T-helper 17 cell (primary cell): Measurements from ENCODE around the gene SPATA32. TPM values are rescaled to one million over a fixed set of nuclear protein-coding genes. Genes with fewer than 3 reads are reported as not detected.

Source experiments
- ATAC-seq: fragments of 150-1000 bp; cut with Tn5 transposase; 2 replicates; pipeline ENCODE4 v1.10.0; 2021; ENCODE audit warnings: mild to moderate bottlenecking, moderate library complexity
- DNase-seq, 3 donors: peaks; one replicate each; pipeline versions ENCODE4 v3.0.0 to v3.0.0-alpha.2; 2020 to 2021
- H3K9me3 ChIP-seq: one replicate; pipeline ENCODE4 v1.7.0; 2013; ENCODE audit warnings: low read length, mild to moderate bottlenecking; ENCODE audit not compliant: control insufficient read depth, poor library complexity, severe bottlenecking
- H3K27ac Mint-ChIP-seq: one replicate; pipeline ENCODE4 v1.8.0; 2022; ENCODE audit warnings: mild to moderate bottlenecking, moderate library complexity, mixed read lengths
- H3K27me3 Mint-ChIP-seq: one replicate; pipeline ENCODE4 v1.8.0; 2022; ENCODE audit warnings: mixed read lengths
- H3K36me3 Mint-ChIP-seq: one replicate; pipeline ENCODE4 v1.8.0; 2022; ENCODE audit warnings: low read depth, mixed read lengths
- H3K4me1 Mint-ChIP-seq: one replicate; pipeline ENCODE4 v1.8.0; 2022; ENCODE audit warnings: mild to moderate bottlenecking, mixed read lengths
- H3K4me3 Mint-ChIP-seq: one replicate; pipeline ENCODE4 v1.8.0; 2022; ENCODE audit warnings: mild to moderate bottlenecking, moderate library complexity, mixed read lengths
- total RNA-seq, 4 donors: library from RNA in 2 of 4; stranded (reverse) in 2 of 4; gene quantifications; one replicate each; pipeline ENCODE4 v1.2.3 and lab custom pipeline; 2022 to 2026

Gene SPATA32
- total RNA-seq, 2 donors from 2014 or later = 0.17 TPM; not detected in 1

- no peaks in the 10 kb centered on the region for H3K9me3 ChIP-seq
- Mint-ChIP-seq H3K4me1 (peaks cover 65% of the 10 kb centered on the region), H3K36me3 (peaks cover 11% of the 10 kb centered on the region), H3K27ac (peak overlapping the region; percentile 100), H3K4me3 (peak overlapping the region; percentile 98), H3K27me3 (no peaks in the 10 kb centered on the region)
- ATAC-seq (peak; percentile 43), DNase-seq (peak in 1 of 3 donors; percentile 39)
Measured at GRCh38 chr17:45223539-45224528, 38.1 kb downstream of the SPATA32 start.

GRCh38 chr17:45222996-45223538 is 38.8 kb downstream of the SPATA32 start:
- ATAC-seq (no peak), DNase-seq (no peak)
- peaks cover 11% of the 10 kb centered on the region for H3K36me3 Mint-ChIP-seq
- peak overlapping the region; percentile 100 for H3K27ac Mint-ChIP-seq
- no peaks in the 10 kb centered on the region for H3K9me3 ChIP-seq
- no peaks in the 10 kb centered on the region for H3K27me3 Mint-ChIP-seq
- H3K4me1 Mint-ChIP-seq = peaks cover 61% of the 10 kb centered on the region
- H3K4me3 Mint-ChIP-seq = peak overlapping the region; percentile 98

- Mint-ChIP-seq H3K27ac (peak overlapping the region; percentile 100), H3K4me1 (peaks cover 57% of the 10 kb centered on the region), H3K27me3 (no peaks in the 10 kb centered on the region), H3K36me3 (peaks cover 11% of the 10 kb centered on the region), H3K4me3 (peak overlapping the region; percentile 98)
- no peak for ATAC-seq
- DNase-seq = no peak
- no peaks in the 10 kb centered on the region for H3K9me3 ChIP-seq
Measured at GRCh38 chr17:45222289-45222995, 39.5 kb downstream of the SPATA32 start.

- no peak for ATAC-seq
- Mint-ChIP-seq H3K27me3 (no peaks in the 10 kb centered on the region), H3K36me3 (peaks cover 11% of the 10 kb centered on the region), H3K4me3 (peak overlapping the region; percentile 98), H3K27ac (peak overlapping the region; percentile 100), H3K4me1 (peaks cover 52% of the 10 kb centered on the region)
- no peak for DNase-seq
- no peaks in the 10 kb centered on the region for H3K9me3 ChIP-seq
Measured at GRCh38 chr17:45222014-45222288, 39.9 kb downstream of the SPATA32 start.

- H3K4me3 Mint-ChIP-seq = peak within 1 kb of the TSS; percentile 98
- H3K36me3 Mint-ChIP-seq = peaks cover 11% of the 10 kb centered on the region
- H3K9me3 ChIP-seq = no peaks in the 10 kb centered on the region
- H3K27ac Mint-ChIP-seq = peak within 1 kb of the TSS; percentile 100
- peak; percentile 50 to 53 (median 52) for DNase-seq
- ATAC-seq = no peak
- H3K4me1 Mint-ChIP-seq = peaks cover 49% of the 10 kb centered on the region
- no peaks in the 10 kb centered on the region for H3K27me3 Mint-ChIP-seq
Measured at GRCh38 chr17:45221081-45222013, 40.5 kb downstream of the SPATA32 start, which contains the start of gene FMNL1. TSS of gene FMNL1 (plus strand) at chr17:45221885. CDS start at chr17:45222125, 240 bp downstream.

GRCh38 chr17:45220079-45220478 is 41.8 kb downstream of the SPATA32 start:
- Mint-ChIP-seq H3K4me1 (peaks cover 37% of the 10 kb centered on the region), H3K4me3 (peak overlapping the region; percentile 87), H3K36me3 (peaks cover 11% of the 10 kb centered on the region), H3K27me3 (no peaks in the 10 kb centered on the region), H3K27ac (peak overlapping the region; percentile 96)
- H3K9me3 ChIP-seq = no peaks in the 10 kb centered on the region
- ATAC-seq = no peak
- DNase-seq = no peak

- Mint-ChIP-seq H3K4me3 (peak overlapping the region; percentile 87), H3K4me1 (peaks cover 36% of the 10 kb centered on the region), H3K27ac (peak overlapping the region; percentile 96), H3K27me3 (no peaks in the 10 kb centered on the region), H3K36me3 (peaks cover 9% of the 10 kb centered on the region)
- ATAC-seq (peak; percentile 34), DNase-seq (peak; percentile 72 to 84 (median 74))
- no peaks in the 10 kb centered on the region for H3K9me3 ChIP-seq
Measured at GRCh38 chr17:45218895-45219661, 42.8 kb downstream of the SPATA32 start.

Other genes with a start within 250 kb of the SPATA32 start
- 10 to 100 TPM; 13.5 to 20.3 TPM for gene DCAKD, start 210.5 kb downstream of the SPATA32 start, total RNA-seq
- gene NMT1, start 200.8 kb downstream of the SPATA32 start, total RNA-seq = 10 to 100 TPM; 78.2 to 85.9 TPM
- 1 to 10 TPM; 3.7 to 5.0 TPM for gene PLCD3, start 129.6 kb downstream of the SPATA32 start, total RNA-seq
- 10 to 100 TPM; 13.6 to 18.9 TPM for gene ACBD4, start 126.4 kb downstream of the SPATA32 start, total RNA-seq
- gene HEXIM1, start 113.6 kb downstream of the SPATA32 start, total RNA-seq = 10 to 100 TPM; 52.4 to 71.8 TPM
- gene HEXIM2, start 100.2 kb downstream of the SPATA32 start, total RNA-seq = 10 to 100 TPM in 1 of 2 donors, 1 to 10 TPM in 1; 1.5 to 12.3 TPM
- gene FMNL1, start 40.2 kb downstream of the SPATA32 start, total RNA-seq = 100 to 1,000 TPM; 509 to 550 TPM
- gene MAP3K14, start 54.9 kb upstream of the SPATA32 start, total RNA-seq = 10 to 100 TPM; 43.8 to 49.1 TPM
- gene ARHGAP27, start 170.8 kb upstream of the SPATA32 start, total RNA-seq = 10 to 100 TPM; 42.0 to 55.4 TPM
- gene PLEKHM1, start 228.6 kb upstream of the SPATA32 start, total RNA-seq = 10 to 100 TPM; 87.6 to 97.0 TPM